Lower lobe of right lung (tissue), 2 donors: ENCODE results near the gene ACOXL. TPM values are rescaled to one million over a fixed set of nuclear protein-coding genes. Genes with fewer than 3 reads are reported as not detected.

Source experiments
- ATAC-seq, 2 donors: fragments of 200-7000 bp; cut with Tn5 transposase; one replicate each; pipeline ENCODE4 v1.9.1; 2020 to 2022; ENCODE audit warnings: mild to moderate bottlenecking in 2 of 2, moderate library complexity in 2 of 2
- DNase-seq: peaks from one replicate; pipeline ENCODE4 v3.0.0-alpha.2; 2020
- H3K27ac ChIP-seq: fragments of 200-600 bp; one replicate; pipeline ENCODE4 v1.8.0; 2022
- H3K27me3 ChIP-seq: fragments of 200-600 bp; one replicate; pipeline ENCODE4 v1.8.0; 2022; ENCODE audit warnings: low read depth
- H3K36me3 ChIP-seq: fragments of 200-600 bp; one replicate; pipeline ENCODE4 v1.8.0; 2022; ENCODE audit warnings: mild to moderate bottlenecking
- H3K4me1 ChIP-seq: fragments of 200-600 bp; one replicate; pipeline ENCODE4 v1.8.0; 2022
- H3K4me3 ChIP-seq: fragments of 200-600 bp; one replicate; pipeline ENCODE4 v1.8.0; 2022; ENCODE audit warnings: mild to moderate bottlenecking
- H3K9me3 ChIP-seq: fragments of 200-600 bp; one replicate; pipeline ENCODE4 v1.8.0; 2022
- CTCF ChIP-seq: fragments of 200-600 bp; IDR thresholded peaks from one replicate; pipeline ENCODE4 v1.8.0; 2022; ENCODE audit warnings: antibody characterized with exemption, mild to moderate bottlenecking
- intact Hi-C: fragments of 100-400 bp; cut with DNase I; formaldehyde crosslinking; loops from one replicate; pipeline ENCODE4 v1.11.0; 2022
- total RNA-seq: library from RNA; stranded (reverse); fragmentation: NEBNext Ultra II Directional; extraction: Animal tissue kit (Norgen Biotek cat#: 25700); gene quantifications from one replicate; pipeline ENCODE4 v1.2.1, GENCODE V29; 2021
- donor health status: DM: no; HTN: yes; CAD: no; lungs with severe emphysema.

ACOXL gene
- total RNA-seq, 1 donor from 2014 or later, result 38.5 TPM

- intact Hi-C loops, result no loop called here
- DNase-seq (no peak), ATAC-seq (no peak)
- Histone ChIP-seq H3K4me3 (no peak overlapping the region), H3K27ac (no peak overlapping the region), H3K27me3 (no peaks in the 10 kb centered on the region), H3K4me1 (peaks cover 4% of the 10 kb centered on the region), H3K36me3 (no peaks in the 10 kb centered on the region), H3K9me3 (no peaks in the 10 kb centered on the region)
- TF ChIP-seq CTCF, result no peak
Measured at GRCh38 chr2:110843959-110844510, 111.7 kb downstream of the ACOXL start.

GRCh38 chr2:110847651-110848050 lies 115.3 kb downstream of the ACOXL start:
- peaks cover 4% of the 10 kb centered on the region for H3K4me1 ChIP-seq
- TF ChIP-seq CTCF, result no peak
- H3K4me3 ChIP-seq, result no peak overlapping the region
- intact Hi-C loops, result no loop called here
- no peaks in the 10 kb centered on the region for H3K9me3 ChIP-seq
- H3K27ac ChIP-seq, result no peak overlapping the region
- H3K36me3 ChIP-seq, result no peaks in the 10 kb centered on the region
- DNase-seq (no peak), ATAC-seq (no peak)
- no peaks in the 10 kb centered on the region for H3K27me3 ChIP-seq

GRCh38 chr2:110848071-110848470 lies 115.7 kb downstream of the ACOXL start:
- Histone ChIP-seq H3K36me3 (no peaks in the 10 kb centered on the region), H3K4me3 (no peak overlapping the region)
- no peak for ATAC-seq

GRCh38 chr2:110848519-110849030 lies 116.2 kb downstream of the ACOXL start:
- Histone ChIP-seq H3K4me1 (peaks cover 3% of the 10 kb centered on the region), H3K4me3 (no peak overlapping the region), H3K27ac (no peak overlapping the region), H3K27me3 (no peaks in the 10 kb centered on the region), H3K36me3 (no peaks in the 10 kb centered on the region), H3K9me3 (no peaks in the 10 kb centered on the region)
- DNase-seq (no peak), ATAC-seq (no peak)
- TF ChIP-seq CTCF, result no peak
- intact Hi-C loops, result no loop called here

More at GRCh38 chr2:110848071-110848470, 115.7 kb downstream of the ACOXL start:
- TF ChIP-seq CTCF, result no peak
- Histone ChIP-seq H3K27me3 (no peaks in the 10 kb centered on the region), H3K27ac (no peak overlapping the region), H3K9me3 (no peaks in the 10 kb centered on the region), H3K4me1 (peaks cover 4% of the 10 kb centered on the region)
- DNase-seq, result no peak
- intact Hi-C loops, result no loop called here

- Histone ChIP-seq H3K9me3 (no peaks in the 10 kb centered on the region), H3K27ac (no peak overlapping the region), H3K27me3 (no peaks in the 10 kb centered on the region), H3K36me3 (no peaks in the 10 kb centered on the region), H3K4me3 (no peak overlapping the region), H3K4me1 (no peaks in the 10 kb centered on the region)
- no peak for TF ChIP-seq CTCF
- intact Hi-C loops, result no loop called here
- no peak for DNase-seq
- no peak for ATAC-seq
Measured at GRCh38 chr2:110851531-110851930, 119.2 kb downstream of the ACOXL start.
